DOHH2 (cell line): ENCODE measurements around the gene PLCB2.

Experiments
- H3F3A ChIP-seq: fragments of 200-600 bp; sonication (generic), shearing (Covaris generic); 2 replicates; pipeline ENCODE4 v1.6.0; 2016; ENCODE audit warnings: antibody characterized with exemption, mild to moderate bottlenecking; ENCODE audit not compliant: control insufficient read depth, insufficient read depth
- H3K27ac ChIP-seq: fragments of 200-600 bp; sonication (generic); 2 replicates; pipeline ENCODE4 v1.5.1; 2014; ENCODE audit warnings: low read depth, mild to moderate bottlenecking, low read length, moderate library complexity
- H3K27me3 ChIP-seq: fragments of 200-600 bp; sonication (generic); 2 replicates; pipeline ENCODE4 v1.6.1; 2014; ENCODE audit warnings: mild to moderate bottlenecking, low read length, mixed read lengths; ENCODE audit not compliant: control insufficient read depth
- H3K36me3 ChIP-seq: fragments of 200-600 bp; sonication (generic); 2 replicates; pipeline ENCODE4 v1.6.1; 2014; ENCODE audit warnings: mild to moderate bottlenecking, low read length, moderate library complexity, mixed read lengths; ENCODE audit not compliant: control insufficient read depth
- H3K4me1 ChIP-seq: fragments of 200-600 bp; sonication (generic); 2 replicates; pipeline ENCODE4 v1.6.1; 2014; ENCODE audit warnings: mild to moderate bottlenecking, low read length, mixed read lengths; ENCODE audit not compliant: control insufficient read depth
- H3K4me2 ChIP-seq: fragments of 200-600 bp; sonication (generic); 2 replicates; pipeline ENCODE4 v1.6.0; 2014; ENCODE audit warnings: mild to moderate bottlenecking, low read length, moderate library complexity
- H3K4me3 ChIP-seq: fragments of 200-600 bp; sonication (generic); 2 replicates; pipeline ENCODE4 v1.5.1; 2014; ENCODE audit warnings: mild to moderate bottlenecking, low read length, mixed read lengths
- H3K79me2 ChIP-seq: fragments of 200-600 bp; sonication (generic); 2 replicates; pipeline ENCODE4 v1.6.1; 2014; ENCODE audit warnings: mild to moderate bottlenecking, low read length, mixed read lengths; ENCODE audit not compliant: control insufficient read depth
- H3K9me2 ChIP-seq: fragments of 200-600 bp; sonication (generic); replicated peaks from 2 replicates; pipeline ENCODE4 v1.6.1; 2014; ENCODE audit warnings: mild to moderate bottlenecking, low read length, mixed read lengths; ENCODE audit not compliant: control insufficient read depth
- H3K9me3 ChIP-seq: fragments of 200-600 bp; sonication (generic); 2 replicates; pipeline ENCODE4 v1.6.1; 2014; ENCODE audit warnings: antibody characterized with exemption, low read length, mixed read lengths; ENCODE audit not compliant: control insufficient read depth, insufficient read depth
- H4K20me1 ChIP-seq: fragments of 200-600 bp; sonication (generic); 2 replicates; pipeline ENCODE4 v1.6.0; 2014; ENCODE audit warnings: low read depth, mild to moderate bottlenecking, antibody characterized with exemption, low read length, moderate library complexity; ENCODE audit not compliant: control insufficient read depth, insufficient read depth
- EZH2phosphoT487 ChIP-seq: fragments of 200-600 bp; sonication (generic); IDR thresholded peaks from 2 replicates; pipeline ENCODE4 v1.6.1; 2017; ENCODE audit warnings: borderline replicate concordance, mild to moderate bottlenecking, antibody characterized with exemption, low read length, moderate library complexity, mixed read lengths
- TF ChIP-seq, protein P1 (sequence below): fragments of 200-600 bp; sonication (generic); IDR thresholded peaks from one replicate; pipeline ENCODE4 v1.5.1; 2014; ENCODE audit warnings: antibody characterized with exemption, mild to moderate bottlenecking, low read depth, low read length; ENCODE audit not compliant: poor library complexity, severe bottlenecking

The PLCB2 gene

DNA sequence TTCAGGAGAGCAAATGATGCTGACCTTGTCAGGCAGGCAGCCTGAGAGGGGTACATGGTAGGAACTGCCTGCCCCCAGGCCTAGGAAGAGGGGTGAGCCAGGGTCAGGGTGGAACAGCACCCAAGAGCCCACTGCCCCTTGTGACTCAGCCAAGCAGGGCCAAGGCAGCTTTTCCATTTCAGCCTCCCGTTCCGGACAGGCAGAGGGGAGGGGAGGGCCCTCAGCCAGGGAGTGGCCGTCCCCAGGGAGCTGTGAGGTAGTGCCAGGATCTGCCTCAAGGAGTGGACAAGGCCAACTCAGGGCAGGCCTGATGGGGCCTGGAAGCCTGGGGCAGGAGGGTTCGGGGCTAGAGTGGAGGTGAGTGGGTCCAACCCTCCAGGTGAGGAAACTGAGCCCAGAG is 19.8 kb downstream of the PLCB2 start:
- Histone ChIP-seq H3K4me3 (no peak overlapping the region), H3K9me2 (no peaks in the 10 kb centered on the region), H3K4me2 (no peak overlapping the region), H3K4me1 (peaks cover 14% of the 10 kb centered on the region), H4K20me1 (no peaks in the 10 kb centered on the region), H3K9me3 (no peaks in the 10 kb centered on the region), H3F3A (0 out of 2 replicates have a peak, but pooled peaks cover 3% of the 10 kb centered on the region), H3K27ac (no peak overlapping the region), H3K36me3 (no peaks in the 10 kb centered on the region), H3K27me3 (peaks cover 14% of the 10 kb centered on the region), H3K79me2 (no peaks in the 10 kb centered on the region)
- TF ChIP-seq EZH2phosphoT487, result no peak
- TF ChIP-seq, protein P1, sequence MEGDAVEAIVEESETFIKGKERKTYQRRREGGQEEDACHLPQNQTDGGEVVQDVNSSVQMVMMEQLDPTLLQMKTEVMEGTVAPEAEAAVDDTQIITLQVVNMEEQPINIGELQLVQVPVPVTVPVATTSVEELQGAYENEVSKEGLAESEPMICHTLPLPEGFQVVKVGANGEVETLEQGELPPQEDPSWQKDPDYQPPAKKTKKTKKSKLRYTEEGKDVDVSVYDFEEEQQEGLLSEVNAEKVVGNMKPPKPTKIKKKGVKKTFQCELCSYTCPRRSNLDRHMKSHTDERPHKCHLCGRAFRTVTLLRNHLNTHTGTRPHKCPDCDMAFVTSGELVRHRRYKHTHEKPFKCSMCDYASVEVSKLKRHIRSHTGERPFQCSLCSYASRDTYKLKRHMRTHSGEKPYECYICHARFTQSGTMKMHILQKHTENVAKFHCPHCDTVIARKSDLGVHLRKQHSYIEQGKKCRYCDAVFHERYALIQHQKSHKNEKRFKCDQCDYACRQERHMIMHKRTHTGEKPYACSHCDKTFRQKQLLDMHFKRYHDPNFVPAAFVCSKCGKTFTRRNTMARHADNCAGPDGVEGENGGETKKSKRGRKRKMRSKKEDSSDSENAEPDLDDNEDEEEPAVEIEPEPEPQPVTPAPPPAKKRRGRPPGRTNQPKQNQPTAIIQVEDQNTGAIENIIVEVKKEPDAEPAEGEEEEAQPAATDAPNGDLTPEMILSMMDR, result no peak

- Histone ChIP-seq H3K36me3 (no peaks in the 10 kb centered on the region), H3K27me3 (peaks cover 18% of the 10 kb centered on the region), H3K4me1 (peaks cover 19% of the 10 kb centered on the region), H3K9me3 (no peaks in the 10 kb centered on the region), H4K20me1 (no peaks in the 10 kb centered on the region), H3K27ac (no peak overlapping the region), H3K4me3 (no peak overlapping the region), H3K9me2 (no peaks in the 10 kb centered on the region), H3K79me2 (no peaks in the 10 kb centered on the region), H3K4me2 (no peak overlapping the region), H3F3A (0 out of 2 replicates have a peak, but pooled peaks cover 3% of the 10 kb centered on the region)
- no peak for TF ChIP-seq EZH2phosphoT487
- TF ChIP-seq, protein P1, result no peak
Measured at GRCh38 chr15:40287505-40287904, 20.2 kb downstream of the PLCB2 start.

- Histone ChIP-seq H3K79me2 (no peaks in the 10 kb centered on the region), H3K4me3 (no peak overlapping the region), H3K36me3 (no peaks in the 10 kb centered on the region), H4K20me1 (no peaks in the 10 kb centered on the region), H3K27me3 (peaks cover 24% of the 10 kb centered on the region), H3K9me2 (no peaks in the 10 kb centered on the region), H3K4me1 (peaks cover 23% of the 10 kb centered on the region), H3F3A (0 out of 2 replicates have a peak, but pooled peaks cover 3% of the 10 kb centered on the region), H3K27ac (no peak overlapping the region), H3K9me3 (no peaks in the 10 kb centered on the region), H3K4me2 (no peak overlapping the region)
- TF ChIP-seq EZH2phosphoT487, result no peak
- TF ChIP-seq, protein P1, result no peak
Measured at GRCh38 chr15:40286794-40287193, 20.9 kb downstream of the PLCB2 start.
